ENCODE measurements around the gene DCBLD1. TPM values are rescaled to one million over a fixed set of nuclear protein-coding genes. Genes with fewer than 3 reads are reported as not detected.

The DCBLD1 gene
- total RNA-seq, 2 experiments from 2014 or later, result 5.6 to 6.2 TPM

DNA sequence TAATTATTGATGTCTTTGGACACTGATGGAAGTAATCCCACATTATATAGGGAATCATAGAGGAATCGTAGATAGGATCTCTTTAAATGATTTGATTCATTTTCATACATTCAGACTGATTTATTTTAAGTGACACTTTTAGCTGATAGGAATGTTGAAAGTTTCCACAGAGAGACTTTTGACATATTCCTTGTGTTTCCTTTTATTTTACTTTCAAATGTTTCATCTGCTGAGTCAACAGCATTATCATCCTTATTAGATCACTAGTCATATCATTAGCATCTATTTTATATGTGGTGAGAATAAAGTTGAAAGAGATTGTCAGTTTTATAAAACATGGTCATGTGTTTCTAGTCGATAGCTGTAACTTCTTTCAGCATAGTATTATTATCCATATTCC is 13.4 kb downstream of the DCBLD1 start:
- ATAC-seq (ENCODE audit: low read depth) (no peak), DNase-seq (no peak)
- POLR2A ChIA-PET, result interaction anchor here (1.5 kb wide), 1 partner anchor 13 kb away, joined by 4 read pairs; no protein-coding TSS in a partner anchor
- Mint-ChIP-seq H3K4me1 (peaks cover 13% of the 10 kb centered on the region), H3K27ac (no peak overlapping the region), H3K36me3 (no peaks in the 10 kb centered on the region), H3K4me3 (no peak overlapping the region), H3K27me3 (no peaks in the 10 kb centered on the region), H3K9me3 (no peaks in the 10 kb centered on the region)

DNA sequence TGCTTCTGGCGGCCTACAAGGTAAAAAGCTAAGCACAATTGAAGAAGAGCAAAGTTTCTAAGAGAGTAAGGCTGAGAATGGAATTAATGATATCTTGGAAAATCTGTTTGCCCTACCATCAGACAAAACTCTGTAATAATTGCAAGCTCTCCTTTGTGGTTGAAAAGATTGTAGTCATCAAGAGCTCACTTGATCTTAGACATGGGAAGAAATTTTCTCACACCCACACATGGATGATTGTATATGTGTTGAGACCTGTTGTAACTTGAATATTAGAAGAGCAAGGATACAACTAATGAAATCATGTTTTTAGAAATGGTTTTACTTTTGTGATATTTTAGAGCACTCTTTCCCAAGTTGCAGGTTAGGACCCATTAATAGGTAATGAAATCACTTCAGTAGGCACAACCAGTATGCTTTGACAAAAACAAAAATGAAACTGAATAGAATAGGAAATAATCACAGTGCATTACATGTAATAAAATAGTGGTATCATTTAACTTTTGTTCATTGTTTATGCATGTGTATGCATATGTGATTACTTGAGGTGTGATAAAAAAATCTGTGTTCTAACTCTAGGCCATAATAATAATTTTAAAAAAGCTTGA is 14.0 kb downstream of the DCBLD1 start:
- no peak overlapping the region for H3K27ac Mint-ChIP-seq
- H3K4me3 Mint-ChIP-seq, result no peak overlapping the region

DNA sequence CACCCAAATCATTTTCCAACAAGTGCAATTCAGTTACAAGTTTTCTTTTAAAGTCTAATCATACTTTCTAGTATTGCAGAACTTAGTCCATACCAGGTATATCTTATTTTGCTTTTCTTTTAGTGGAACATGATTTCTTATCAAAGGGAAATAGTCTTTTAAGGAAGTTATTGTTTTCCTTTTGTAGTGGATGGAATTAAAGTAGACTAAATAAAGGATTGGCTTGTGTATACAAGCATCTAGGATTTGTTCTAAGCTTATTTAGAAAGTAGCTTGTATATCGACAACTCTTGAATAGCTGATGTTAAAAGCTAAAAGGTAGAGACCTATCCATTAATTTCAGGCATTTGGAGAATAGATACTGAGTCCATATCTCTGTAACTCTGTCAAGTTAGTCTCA is 14.8 kb downstream of the DCBLD1 start:
- Mint-ChIP-seq H3K9me3 (no peaks in the 10 kb centered on the region), H3K27me3 (no peaks in the 10 kb centered on the region), H3K27ac (no peak overlapping the region), H3K4me1 (peaks cover 13% of the 10 kb centered on the region), H3K36me3 (peaks cover 2% of the 10 kb centered on the region), H3K4me3 (no peak overlapping the region)
- DNase-seq (no peak), ATAC-seq (ENCODE audit: low read depth) (no peak)
- POLR2A ChIA-PET, result interaction anchor here (1.5 kb wide), 1 partner anchor 14 kb away, joined by 4 read pairs; no protein-coding TSS in a partner anchor

More for the DNA sequence above, 14.0 kb downstream of the DCBLD1 start:
- no peak for ATAC-seq (ENCODE audit: low read depth)
- no peaks in the 10 kb centered on the region for H3K9me3 Mint-ChIP-seq
- no peak for DNase-seq
- peaks cover 13% of the 10 kb centered on the region for H3K4me1 Mint-ChIP-seq
- POLR2A ChIA-PET, result interaction anchor here (1.5 kb wide), 1 partner anchor 13 kb away, joined by 4 read pairs; no protein-coding TSS in a partner anchor
- no peaks in the 10 kb centered on the region for H3K36me3 Mint-ChIP-seq
- no peaks in the 10 kb centered on the region for H3K27me3 Mint-ChIP-seq

DNA sequence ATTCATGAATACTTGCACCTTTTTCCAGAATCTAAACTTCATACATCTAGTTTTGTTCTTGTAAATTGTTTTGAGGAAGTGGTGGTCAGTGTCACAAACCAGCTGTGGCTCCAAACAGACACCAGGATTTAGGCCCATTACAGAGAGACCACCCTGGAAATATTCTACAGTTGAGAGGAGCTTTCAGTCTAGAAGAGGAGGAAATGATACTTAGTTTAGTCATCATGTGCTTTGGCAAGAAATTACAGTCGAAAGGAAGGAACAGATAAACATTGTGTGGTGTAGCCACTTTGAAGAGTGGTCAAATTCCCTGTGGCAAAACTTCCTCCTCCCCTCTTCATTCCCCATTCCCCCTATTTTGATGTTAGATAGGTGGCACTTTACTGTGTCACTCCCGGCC is 15.7 kb downstream of the DCBLD1 start:
- ATAC-seq (ENCODE audit: low read depth) (no peak), DNase-seq (no peak)
- Mint-ChIP-seq H3K4me3 (no peak overlapping the region), H3K9me3 (no peaks in the 10 kb centered on the region), H3K27ac (no peak overlapping the region), H3K36me3 (peaks cover 2% of the 10 kb centered on the region), H3K27me3 (no peaks in the 10 kb centered on the region), H3K4me1 (peaks cover 13% of the 10 kb centered on the region)
- POLR2A ChIA-PET, result no interaction called here

DNA sequence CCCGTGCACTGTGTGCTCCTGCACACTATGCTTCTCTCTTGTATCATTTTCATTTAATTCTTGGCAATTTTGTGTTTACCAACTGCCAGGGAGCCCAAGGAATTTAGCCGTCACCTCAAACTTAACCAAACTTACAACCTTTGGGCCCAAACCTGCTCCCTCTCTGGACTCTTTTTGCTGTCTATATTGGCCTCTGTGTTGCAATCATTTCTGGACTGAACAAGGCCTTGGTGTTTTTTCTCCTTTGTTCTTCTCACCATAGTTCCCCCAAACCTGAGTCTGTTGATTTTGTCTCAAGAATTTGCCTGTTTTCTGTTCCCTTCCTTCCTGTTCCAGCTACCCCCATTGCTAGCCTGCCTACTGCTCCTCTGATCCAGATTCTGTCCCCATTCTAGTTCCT is 19.2 kb downstream of the DCBLD1 start:
- POLR2A ChIA-PET, result no interaction called here
- no peak overlapping the region for H3K27ac Mint-ChIP-seq
- DNase-seq (no peak), ATAC-seq (ENCODE audit: low read depth) (no peak)
- H3K27me3 Mint-ChIP-seq, result no peaks in the 10 kb centered on the region
- peaks cover 5% of the 10 kb centered on the region for H3K4me1 Mint-ChIP-seq
- H3K4me3 Mint-ChIP-seq, result no peak overlapping the region
- peaks cover 9% of the 10 kb centered on the region for H3K36me3 Mint-ChIP-seq
- H3K9me3 Mint-ChIP-seq, result no peaks in the 10 kb centered on the region

DNA sequence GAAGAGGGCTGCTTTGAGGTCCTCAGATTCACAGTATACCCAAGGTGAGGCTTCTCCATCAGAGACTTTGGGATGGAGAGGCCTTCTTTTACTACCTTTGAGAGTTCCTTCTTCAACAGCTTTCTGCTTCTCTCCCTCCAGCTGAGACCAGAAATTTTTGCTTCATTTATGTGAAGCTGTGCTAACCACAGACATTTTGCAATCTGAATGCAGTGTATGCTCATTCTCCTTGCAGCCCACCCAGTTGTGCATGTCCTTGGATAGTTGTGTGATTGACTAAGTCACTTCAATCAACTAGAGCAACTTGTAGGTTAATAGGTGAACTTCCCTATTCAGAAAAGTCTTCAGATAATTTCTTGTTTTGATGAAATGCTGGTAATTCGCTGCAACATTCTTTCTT is 20.1 kb downstream of the DCBLD1 start:
- DNase-seq, result no peak
- no peaks in the 10 kb centered on the region for H3K9me3 Mint-ChIP-seq
- H3K36me3 Mint-ChIP-seq, result peaks cover 9% of the 10 kb centered on the region
- H3K4me3 Mint-ChIP-seq, result no peak overlapping the region
- no peaks in the 10 kb centered on the region for H3K27me3 Mint-ChIP-seq
- no peak overlapping the region for H3K27ac Mint-ChIP-seq
- POLR2A ChIA-PET, result no interaction called here
- no peak for ATAC-seq (ENCODE audit: low read depth)
- H3K4me1 Mint-ChIP-seq, result peaks cover 5% of the 10 kb centered on the region

DNA sequence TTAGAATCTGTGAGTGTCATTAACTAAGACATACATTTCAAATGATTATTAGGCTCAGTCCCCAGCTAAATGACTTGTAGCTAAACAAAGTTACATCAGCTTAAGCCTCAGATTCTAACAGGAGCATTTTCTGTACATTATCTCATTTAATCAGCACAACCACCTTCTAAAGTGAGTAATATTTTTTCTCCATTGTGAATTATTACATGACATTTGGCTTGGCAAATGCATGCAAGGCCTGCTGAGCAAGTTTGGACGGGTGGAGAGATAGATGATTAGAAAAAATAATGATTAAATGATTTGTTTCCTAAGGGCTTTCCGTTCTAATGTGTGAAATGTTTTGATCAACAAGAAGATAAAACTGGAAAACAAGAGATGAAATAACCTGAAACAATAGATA is 20.7 kb downstream of the DCBLD1 start:
- peaks cover 2% of the 10 kb centered on the region for H3K4me1 Mint-ChIP-seq
- ATAC-seq (ENCODE audit: low read depth), result no peak

DNA sequence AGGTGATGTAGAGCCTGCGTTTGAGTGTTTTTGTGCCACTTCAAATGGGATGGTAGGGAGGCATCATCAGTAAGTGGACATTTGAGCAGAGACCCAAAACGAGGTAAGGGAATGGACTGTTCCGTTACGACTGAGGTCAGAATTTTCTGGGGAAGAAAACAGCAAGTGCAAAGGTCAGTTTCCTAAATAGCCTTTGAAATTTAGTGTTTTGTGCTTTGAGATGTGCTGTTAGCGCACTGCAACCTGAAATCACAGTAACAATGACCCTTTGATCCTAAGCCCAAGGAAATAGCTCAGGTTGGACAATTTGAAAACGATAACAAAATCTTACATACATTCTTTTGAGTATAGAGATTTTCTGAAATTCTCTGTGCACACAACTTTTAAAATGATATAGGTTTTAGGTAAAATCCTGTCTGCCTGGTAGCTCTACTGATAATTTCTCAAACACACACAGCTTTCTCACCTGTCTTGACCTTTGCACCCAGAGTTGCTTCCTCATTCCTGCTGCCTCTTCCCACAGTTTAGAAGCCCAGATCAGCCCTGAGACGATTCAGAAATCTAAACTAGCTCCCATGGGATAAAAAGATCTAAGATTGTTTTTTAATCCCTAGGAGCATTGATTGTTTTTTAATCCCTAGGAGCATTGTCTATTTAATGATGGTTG is 22.1 kb downstream of the DCBLD1 start:
- no peak for ATAC-seq (ENCODE audit: low read depth)
- no peak for DNase-seq
- no peaks in the 10 kb centered on the region for H3K4me1 Mint-ChIP-seq
- no peaks in the 10 kb centered on the region for H3K27me3 Mint-ChIP-seq
- H3K27ac Mint-ChIP-seq, result no peak overlapping the region
- no peaks in the 10 kb centered on the region for H3K9me3 Mint-ChIP-seq
- POLR2A ChIA-PET, result no interaction called here
- no peak overlapping the region for H3K4me3 Mint-ChIP-seq
- H3K36me3 Mint-ChIP-seq, result peaks cover 9% of the 10 kb centered on the region

More for the DNA sequence above, 20.7 kb downstream of the DCBLD1 start:
- POLR2A ChIA-PET, result no interaction called here
- no peak overlapping the region for H3K27ac Mint-ChIP-seq
- no peak overlapping the region for H3K4me3 Mint-ChIP-seq
- H3K9me3 Mint-ChIP-seq, result no peaks in the 10 kb centered on the region
- DNase-seq, result no peak
- peaks cover 9% of the 10 kb centered on the region for H3K36me3 Mint-ChIP-seq
- H3K27me3 Mint-ChIP-seq, result no peaks in the 10 kb centered on the region

DNA sequence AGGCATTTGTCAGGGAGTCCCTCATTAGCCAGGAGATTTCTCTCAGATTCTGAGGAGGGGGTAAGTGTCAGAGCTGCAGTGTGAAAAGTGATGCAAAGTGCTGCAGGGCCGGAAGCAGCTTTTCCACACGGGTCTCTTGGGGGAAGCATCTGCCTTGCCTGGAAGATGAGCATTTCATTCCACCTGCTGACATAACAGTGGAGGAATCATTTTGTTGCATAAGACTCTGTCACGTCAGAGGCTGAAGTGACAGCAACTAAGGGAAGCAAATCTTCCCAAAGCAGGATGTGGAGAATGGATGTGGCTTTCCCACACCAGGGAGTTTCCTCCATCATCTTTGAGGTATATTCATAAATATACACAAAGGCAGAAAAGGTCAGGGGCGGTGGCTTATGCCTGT is 22.8 kb downstream of the DCBLD1 start:
- H3K4me1 Mint-ChIP-seq, result no peaks in the 10 kb centered on the region
- ATAC-seq (ENCODE audit: low read depth), result no peak

DNA sequence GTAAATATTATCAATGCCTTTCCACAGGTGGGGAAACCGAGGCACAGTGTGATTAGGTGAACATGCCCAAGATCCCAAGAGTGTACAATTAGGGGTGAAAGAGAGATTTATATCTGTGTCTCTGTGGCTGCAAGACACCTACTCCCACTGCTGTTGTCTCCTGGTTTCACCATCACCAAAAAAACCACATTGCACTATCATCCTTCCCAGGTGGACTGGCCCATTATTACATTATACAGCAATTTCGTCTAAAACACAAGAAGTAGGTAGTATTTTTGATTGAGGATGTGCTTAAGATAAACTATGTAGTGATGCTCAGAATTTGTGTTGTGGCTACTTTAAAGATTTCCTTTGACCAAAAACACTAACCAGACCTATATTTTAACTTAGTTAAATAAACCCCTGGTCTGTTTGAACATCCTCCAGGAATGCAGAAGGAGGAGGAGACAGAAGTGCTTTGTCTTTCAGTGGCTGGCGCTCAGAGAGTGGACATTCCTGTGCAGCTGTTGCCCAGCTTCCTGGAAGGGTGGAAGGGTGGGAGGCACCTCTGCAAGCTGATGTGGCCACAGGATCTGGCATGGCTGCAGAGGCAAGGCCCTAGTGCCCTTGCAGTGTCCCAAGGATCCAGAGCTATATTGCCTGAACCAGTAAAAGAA is 23.8 kb downstream of the DCBLD1 start:
- H3K36me3 Mint-ChIP-seq, result peaks cover 10% of the 10 kb centered on the region

More for the DNA sequence above, 22.8 kb downstream of the DCBLD1 start:
- Mint-ChIP-seq H3K36me3 (peaks cover 10% of the 10 kb centered on the region), H3K4me3 (no peak overlapping the region), H3K27me3 (peaks cover 2% of the 10 kb centered on the region), H3K9me3 (no peaks in the 10 kb centered on the region), H3K27ac (no peak overlapping the region)
- no peak for DNase-seq
- POLR2A ChIA-PET, result no interaction called here

DNA sequence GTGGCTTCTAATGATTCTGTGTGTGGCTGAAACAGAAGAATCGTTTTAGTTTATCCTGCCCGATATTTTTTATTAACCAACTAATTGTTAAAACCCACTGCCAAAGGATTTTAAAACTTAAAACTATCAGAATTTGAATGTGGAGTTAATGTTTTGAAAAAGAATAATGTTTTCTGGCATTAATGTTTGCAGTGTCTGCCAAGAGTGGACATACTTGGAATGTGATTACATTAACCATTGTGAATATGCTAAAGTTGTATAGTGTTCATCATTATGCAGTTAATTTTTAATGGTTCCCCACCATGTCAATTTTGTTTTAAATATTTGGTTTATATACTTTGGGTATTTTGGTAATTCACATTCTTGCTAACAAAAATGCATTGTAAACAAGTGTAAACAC is 24.4 kb downstream of the DCBLD1 start:
- Mint-ChIP-seq H3K27ac (no peak overlapping the region), H3K4me1 (no peaks in the 10 kb centered on the region)

More for the DNA sequence above, 23.8 kb downstream of the DCBLD1 start:
- H3K4me3 Mint-ChIP-seq, result no peak overlapping the region
- ATAC-seq (ENCODE audit: low read depth), result no peak
- H3K9me3 Mint-ChIP-seq, result no peaks in the 10 kb centered on the region
- DNase-seq, result no peak
- H3K27me3 Mint-ChIP-seq, result peaks cover 2% of the 10 kb centered on the region
- no peak overlapping the region for H3K27ac Mint-ChIP-seq
- POLR2A ChIA-PET, result no interaction called here
- no peaks in the 10 kb centered on the region for H3K4me1 Mint-ChIP-seq

DNA sequence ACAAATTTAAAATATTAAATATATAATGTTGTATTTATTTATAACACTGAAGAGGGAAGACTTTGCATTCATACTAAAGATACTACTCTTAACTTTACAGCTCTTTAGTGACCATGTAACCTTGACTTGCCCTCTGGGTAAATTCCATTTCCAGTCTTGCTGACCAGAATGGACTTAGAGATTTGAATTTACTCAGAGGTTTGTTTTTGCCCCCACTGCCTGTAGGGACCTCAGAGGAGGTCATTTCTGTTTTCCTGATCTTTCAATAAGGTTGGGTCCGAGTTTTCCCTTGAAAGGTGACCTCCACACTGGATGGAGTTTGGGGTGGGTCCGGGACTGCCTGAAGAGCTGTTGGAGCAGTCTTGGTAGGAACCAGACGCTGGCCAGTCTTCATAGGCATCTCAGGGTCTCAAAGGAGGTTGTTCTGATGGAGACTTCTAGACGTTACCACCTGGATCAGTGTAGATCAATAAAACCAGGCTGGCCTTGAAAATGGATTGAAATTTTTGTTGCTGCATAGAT is 26.0 kb downstream of the DCBLD1 start:
- Mint-ChIP-seq H3K9me3 (no peaks in the 10 kb centered on the region), H3K4me3 (no peak overlapping the region), H3K27me3 (peaks cover 2% of the 10 kb centered on the region), H3K36me3 (peaks cover 8% of the 10 kb centered on the region), H3K27ac (no peak overlapping the region), H3K4me1 (no peaks in the 10 kb centered on the region)
- DNase-seq (no peak), ATAC-seq (ENCODE audit: low read depth) (no peak)
- POLR2A ChIA-PET, result no interaction called here

More for the DNA sequence above, 24.4 kb downstream of the DCBLD1 start:
- DNase-seq, result no peak
- no peak for ATAC-seq (ENCODE audit: low read depth)
- H3K4me3 Mint-ChIP-seq, result no peak overlapping the region
- H3K36me3 Mint-ChIP-seq, result peaks cover 9% of the 10 kb centered on the region
- H3K9me3 Mint-ChIP-seq, result no peaks in the 10 kb centered on the region
- POLR2A ChIA-PET, result no interaction called here
- peaks cover 2% of the 10 kb centered on the region for H3K27me3 Mint-ChIP-seq

DNA sequence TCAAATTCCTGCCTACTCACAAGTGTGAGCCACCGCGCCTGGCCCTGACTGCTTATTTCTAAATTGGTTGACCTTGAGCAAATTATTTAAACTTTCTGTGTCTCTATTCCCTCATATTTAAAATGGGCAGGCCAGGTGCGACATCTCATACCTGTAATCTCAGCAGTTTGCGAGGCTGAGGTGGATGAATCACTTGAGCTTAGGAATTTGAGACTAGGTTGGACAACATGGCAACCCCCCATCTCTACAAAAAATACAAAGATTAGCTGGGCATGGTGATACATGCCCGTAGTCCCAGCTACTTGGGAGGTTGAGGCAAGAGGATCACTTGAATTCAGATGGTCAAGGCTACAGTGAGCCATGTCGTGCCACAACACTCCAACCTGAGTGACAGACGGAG is 26.5 kb downstream of the DCBLD1 start:
- Mint-ChIP-seq H3K4me3 (no peak overlapping the region), H3K4me1 (no peaks in the 10 kb centered on the region), H3K36me3 (peaks cover 6% of the 10 kb centered on the region), H3K9me3 (no peaks in the 10 kb centered on the region), H3K27me3 (peaks cover 4% of the 10 kb centered on the region), H3K27ac (no peak overlapping the region)
- no peak for ATAC-seq (ENCODE audit: low read depth)
- POLR2A ChIA-PET, result no interaction called here
- DNase-seq, result no peak
